Stimulated activated CD4-positive, alpha-beta T cell treated with anti-CD3 and anti-CD28 coated beads, TNF-alpha, amount 100 ng/mL, for 24 hours (primary cell): ENCODE measurements around the gene CSNK1G1.

Experiments
- DNase-seq, 3 experiments: peaks; one replicate each; pipeline ENCODE4 v3.0.0-alpha.2; 2020; ENCODE audit warnings: low read depth in 3 of 3

The CSNK1G1 gene

DNA sequence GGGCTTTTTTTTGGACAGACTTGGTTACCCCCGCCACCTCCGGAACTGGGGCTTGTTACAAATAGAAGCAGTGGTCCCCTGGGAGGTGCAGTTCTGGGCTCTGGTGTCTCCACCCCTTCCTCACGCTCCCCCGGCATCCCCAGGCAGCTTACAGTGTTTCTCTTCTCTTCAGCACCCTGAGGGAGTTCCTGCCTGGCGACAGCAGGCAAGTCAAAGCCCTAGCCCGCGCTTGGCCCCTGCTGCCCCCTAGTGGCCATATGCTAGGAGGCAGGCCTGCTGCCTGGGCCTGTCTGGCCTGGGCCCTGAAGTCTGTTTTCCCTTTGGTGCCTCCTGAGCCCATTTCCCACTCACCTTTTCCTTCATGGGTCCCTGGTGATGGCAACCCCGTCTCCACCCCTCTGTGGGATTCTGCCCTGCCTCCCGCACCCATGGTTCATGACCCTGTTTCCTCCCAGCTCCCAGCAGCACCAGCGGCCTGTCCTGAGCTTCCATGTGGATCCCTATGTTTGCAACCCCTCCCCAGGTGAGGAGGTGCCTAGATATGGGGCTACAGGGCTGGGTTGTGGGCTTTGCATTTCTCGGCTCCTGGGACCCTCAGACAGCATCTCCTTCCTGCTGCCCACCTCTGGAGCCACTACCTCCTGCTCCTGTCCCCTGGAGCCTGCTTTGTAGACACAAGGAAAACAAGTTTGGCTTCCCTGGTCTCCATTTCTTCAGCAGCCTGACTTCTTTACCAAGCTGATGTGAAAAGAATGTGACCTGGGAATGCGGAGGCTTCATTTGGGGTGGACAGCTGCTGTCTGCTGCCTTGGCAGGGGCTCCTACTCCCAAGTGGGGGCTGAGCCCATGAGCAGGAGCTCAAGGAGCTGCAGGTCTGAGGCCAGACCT is 202.2 kb downstream of the CSNK1G1 start:
- DNase-seq = peak; percentile 83 to 90 (median 84)

DNA sequence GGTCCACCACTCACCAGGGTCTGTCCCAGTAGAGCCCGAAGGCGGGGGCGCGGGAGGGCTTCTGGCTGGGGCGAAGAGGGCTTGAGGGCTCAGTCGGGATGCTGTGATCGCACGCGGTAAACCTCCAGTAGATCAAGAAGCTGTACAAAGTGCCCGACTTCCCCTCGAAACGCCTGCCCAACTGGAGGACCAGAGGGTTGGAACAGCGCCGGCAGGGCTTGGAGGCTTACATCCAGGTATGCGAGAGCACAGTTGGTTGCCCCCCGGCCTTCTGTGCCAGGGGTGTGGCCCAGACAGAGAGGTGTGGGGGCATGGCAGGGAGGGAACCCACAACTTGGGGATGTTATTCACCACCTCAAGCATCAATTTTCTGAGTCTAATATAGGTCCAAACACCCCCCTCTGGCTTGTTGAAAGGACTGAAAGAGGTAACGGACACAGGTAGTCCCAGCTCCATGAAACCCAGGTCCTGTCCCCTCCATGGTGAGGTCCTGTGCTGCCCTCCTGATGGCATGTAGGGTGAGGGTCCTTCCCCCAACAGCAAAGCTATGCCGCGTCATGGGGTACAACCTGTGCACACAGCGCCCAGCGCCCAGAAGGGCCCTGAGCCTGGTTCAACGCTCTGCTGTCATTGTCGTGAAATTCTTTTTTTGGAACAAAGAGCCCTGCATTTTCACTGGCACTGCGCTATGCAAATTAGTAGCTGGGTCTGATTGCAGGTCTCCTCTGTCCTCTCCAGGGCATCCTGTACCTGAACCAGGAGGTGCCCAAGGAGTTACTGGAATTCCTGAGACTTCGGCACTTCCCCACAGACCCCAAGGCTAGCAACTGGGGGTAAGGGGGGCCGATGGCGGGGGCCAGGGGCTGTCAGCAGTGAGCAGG is 203.2 kb downstream of the CSNK1G1 start:
- no peak for DNase-seq

DNA sequence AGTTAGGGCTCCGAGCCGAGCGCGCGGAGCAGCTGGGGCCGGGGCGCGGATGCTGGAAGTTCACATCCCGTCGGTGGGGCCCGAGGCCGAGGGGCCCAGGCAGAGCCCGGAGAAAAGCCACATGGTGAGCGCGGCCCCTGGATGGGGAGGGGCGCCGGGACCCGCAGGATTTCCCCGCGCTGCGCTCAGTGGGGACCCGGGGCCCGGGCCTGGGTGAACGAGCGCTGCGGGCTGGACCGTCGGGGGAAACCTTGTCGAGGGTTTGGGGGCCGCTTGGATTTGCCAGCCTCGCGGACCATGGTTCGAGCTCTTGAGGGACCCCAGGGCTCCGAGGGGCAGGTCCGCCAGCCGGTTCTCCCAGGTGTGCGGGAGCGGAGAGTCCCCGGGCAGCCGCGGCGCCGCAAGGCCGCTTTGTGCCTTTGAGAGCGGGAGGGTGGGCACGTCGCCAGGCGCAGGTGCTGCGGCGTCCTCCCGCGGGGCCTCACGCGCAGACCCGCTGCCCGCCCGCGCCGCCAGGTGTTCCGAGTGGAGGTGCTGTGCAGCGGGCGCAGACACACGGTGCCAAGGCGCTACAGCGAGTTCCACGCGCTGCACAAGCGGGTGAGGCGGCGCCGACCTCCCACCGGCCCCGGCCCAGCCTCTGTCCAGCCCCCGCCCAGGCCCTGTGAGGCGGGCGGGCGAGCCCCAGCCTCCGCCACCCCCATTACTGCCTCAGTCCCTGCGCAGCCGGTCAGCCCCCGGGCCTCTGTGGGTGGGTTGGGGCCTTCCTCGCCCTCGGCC is 204.1 kb downstream of the CSNK1G1 start, which contains the start of gene SNX22:
SNX22 (plus strand) TSS at position 5 of the 780 bp plus-strand sequence; CDS start at position 50, 45 bp downstream.
- no peak for DNase-seq

DNA sequence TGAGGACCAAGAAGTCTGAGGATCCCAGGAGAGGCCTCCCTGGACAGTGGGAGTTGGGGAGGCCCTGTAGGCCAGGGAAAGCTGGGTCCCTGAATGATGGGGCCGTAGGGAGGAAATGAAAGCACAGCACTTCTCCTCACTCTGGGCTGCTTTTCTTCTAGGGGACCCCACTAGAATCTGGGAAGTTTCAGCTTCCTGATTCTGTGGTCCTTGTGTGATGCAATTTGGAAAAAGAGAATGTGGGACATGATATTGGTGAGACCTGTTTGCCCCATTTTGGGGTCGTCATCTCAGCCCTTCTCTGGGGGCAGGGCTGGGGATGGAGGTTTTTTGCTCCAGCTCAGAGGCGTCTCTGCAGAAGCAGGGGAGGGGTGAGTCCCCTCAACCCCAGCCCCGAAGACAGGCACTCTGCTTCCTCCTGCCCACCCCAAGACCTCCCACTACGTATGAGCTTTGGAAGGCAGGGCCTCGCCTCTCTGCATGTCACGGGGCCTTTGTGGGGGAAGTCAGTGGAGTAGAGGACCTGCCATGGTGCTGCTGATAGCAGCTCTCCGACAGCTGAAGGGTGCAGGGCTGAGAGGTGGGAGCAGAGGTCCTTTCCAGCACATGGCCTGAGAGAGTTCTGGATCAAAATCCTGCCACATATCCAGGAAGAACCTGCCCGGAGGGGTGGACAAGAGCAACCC is 205.9 kb downstream of the CSNK1G1 start:
- no peak for DNase-seq

DNA sequence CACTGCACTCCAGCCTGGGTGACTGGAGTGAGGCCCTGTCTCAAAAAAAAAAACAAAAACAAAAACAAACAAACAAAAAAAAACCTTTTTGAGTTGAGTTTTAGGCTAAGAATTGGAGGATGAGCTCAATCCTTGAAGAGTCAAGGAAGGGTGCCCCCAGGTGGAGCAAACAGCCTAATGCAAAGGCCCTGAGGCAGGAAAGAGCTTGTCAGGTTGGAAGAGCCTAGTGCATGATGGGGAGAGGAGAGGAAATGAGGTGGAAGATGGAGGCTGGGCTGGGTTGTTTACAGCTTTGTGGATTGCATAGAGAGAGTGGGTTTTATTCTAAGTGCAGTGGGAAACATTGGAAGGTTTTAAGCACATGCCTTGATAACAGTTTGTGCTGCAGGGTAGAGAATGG is 206.5 kb downstream of the CSNK1G1 start:
- no peak for DNase-seq

DNA sequence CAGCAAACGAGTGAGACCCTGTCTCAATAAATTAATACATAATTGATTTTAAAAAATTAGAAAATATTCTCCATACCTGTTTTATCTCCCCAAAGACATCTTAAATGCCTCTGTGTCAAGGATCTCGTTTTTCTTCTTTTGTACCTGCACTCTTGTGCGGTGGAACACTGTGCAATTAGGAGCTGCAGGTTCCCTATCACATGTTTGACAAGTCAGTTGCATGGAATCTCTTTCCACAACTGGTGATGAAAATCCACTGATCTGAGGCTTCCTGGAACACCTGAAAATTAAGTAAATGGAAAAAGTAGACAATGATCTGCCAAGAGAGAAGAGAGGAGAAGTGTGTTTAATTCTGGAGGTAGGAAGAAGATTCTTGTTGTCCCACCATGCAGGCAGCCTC is 207.4 kb downstream of the CSNK1G1 start:
- no peak for DNase-seq

DNA sequence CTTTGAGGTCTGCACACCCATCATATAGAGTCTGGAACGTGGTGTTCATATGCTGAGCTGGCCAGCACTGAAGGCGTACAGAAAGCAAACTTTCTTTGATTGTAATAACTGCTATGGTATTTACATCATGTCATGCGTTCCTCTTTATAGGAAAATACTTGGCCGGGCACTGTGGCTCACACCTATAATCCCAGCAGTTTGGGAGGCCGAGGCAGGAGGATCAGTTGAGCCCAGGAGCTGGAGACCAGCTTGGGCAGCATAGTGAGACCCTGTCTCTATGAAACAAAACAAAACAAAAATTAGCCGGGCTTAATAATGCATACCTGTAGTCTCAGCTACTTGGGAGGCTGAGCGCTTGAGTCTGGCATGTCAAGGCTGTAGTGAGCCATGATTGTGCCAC is 207.8 kb downstream of the CSNK1G1 start:
- no peak for DNase-seq

DNA sequence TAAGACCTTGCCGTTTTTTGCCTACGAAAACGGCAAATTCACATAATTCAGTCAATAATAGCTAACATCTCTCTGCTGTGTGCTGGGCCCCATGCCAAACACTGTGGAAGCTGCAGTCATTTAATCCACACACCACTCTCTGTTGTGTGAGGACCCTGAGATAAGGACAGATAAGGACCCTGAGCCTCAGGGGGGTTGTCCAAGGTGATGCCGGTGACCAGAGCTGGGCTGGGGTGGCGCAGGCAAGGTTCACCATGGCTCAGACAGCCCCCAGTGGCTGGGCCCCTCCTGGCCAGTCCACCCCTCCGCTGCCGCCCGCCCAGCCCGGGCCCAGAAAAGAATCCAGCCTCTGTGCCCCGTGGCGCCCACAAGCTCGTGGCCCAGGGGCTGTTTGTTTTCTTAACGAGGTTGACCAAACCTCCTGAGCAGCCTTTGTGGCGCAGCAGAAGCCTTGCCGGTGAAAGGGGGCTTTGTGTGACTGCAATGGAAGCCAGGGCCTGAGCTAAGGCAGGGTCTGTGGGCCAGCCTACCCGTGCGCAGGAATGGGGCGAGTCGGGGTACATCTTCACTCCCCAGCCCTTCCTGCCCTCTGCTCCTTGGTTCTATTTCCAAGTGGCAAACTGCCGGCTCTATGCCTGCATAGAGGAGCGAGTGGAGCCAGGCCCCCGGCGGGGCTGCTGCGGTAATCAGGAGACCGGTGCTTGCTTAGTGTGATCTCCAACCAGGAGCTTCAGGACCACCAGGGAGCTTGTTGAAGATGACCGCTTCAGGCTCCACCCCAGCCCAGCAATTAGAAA is 208.9 kb downstream of the CSNK1G1 start:
- no peak for DNase-seq

DNA sequence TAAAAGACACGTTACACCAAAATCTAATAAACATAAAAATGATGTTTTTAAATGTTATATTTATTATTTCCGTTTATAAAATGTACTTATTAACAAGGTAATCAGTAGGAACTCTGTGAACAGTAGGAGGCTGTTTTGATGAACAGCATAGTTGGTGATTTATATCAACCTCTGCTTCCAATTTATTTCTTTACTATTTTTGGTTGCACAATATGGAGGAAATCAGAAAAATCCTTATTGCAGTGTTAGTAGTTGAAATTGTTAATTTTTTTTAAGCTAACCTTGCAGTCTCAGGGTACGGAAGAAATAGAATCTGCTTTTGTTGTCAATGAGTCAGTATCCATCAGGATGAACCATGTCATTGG is 209.5 kb downstream of the CSNK1G1 start:
- DNase-seq = no peak

DNA sequence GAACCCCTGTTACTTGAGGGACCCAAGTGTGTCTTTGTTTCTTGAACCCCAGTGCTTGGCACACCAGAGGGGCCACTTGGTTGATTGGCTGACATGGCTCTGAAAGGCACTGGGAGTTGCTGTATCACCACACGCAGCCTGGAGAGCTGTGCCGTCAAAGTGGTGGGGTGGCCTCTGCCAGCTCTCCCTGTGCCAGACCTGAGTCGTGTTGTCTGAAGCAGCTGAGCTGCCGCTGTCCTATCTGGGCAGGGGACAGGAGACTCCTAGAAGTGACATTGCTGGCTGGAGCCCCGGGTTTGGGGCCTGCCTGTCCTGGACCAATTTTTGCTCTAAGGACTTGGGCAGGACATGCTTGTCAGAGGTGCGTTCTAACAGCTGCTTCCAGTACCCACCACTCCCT is 209.9 kb downstream of the CSNK1G1 start:
- DNase-seq = no peak

DNA sequence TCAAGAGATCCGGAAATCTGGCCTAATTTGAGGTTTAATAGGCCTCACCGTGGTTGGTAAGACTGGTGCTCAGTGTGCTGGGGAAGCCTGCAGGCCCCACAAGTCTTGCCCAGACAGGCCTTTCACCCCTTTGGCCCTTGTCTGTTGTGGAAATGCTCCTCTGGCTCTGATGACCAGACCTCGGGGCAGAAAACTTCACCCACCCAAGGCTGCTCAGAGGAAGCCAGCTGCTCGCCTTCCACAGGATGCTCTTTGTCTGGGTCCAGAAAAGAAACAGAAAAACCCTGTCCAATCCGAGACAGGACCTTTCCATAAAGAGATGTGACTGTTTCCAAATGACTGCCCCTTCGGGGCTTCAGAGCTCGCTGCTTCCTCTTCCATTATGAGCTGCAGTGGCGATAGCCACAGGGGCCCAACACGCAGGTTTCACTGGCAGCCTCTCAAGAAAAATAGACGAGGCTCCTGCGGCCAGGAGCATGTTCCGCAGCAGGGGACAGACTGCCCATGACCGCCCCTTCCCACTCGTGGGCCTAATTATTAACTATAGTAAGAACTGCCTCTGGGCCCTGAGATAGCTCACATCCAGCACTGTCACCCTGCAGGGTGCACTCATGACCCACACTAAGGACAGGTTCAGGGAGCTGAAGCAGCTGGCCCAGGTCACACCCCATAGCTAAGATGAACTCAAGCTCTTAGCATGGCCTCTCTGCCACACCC is 211.2 kb downstream of the CSNK1G1 start:
- no peak for DNase-seq

DNA sequence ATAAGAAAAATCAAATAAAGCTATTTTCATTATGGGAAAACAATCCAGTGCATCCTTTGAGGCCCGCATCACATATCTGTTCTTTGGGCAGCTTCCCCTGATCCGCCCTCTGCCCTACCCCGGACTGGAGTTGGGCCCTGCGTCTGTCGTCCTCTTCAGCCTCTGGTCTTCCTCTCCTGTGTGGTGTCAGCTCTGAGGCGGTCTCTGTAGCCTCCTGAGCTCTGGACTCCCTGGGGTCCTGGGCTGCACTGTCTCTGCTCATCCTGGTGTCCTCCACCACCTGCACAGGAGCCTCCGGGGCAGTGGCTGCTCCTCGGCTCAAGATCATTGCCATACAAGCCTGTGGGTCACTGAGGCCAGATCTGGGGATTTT is 211.8 kb downstream of the CSNK1G1 start:
- no peak for DNase-seq

DNA sequence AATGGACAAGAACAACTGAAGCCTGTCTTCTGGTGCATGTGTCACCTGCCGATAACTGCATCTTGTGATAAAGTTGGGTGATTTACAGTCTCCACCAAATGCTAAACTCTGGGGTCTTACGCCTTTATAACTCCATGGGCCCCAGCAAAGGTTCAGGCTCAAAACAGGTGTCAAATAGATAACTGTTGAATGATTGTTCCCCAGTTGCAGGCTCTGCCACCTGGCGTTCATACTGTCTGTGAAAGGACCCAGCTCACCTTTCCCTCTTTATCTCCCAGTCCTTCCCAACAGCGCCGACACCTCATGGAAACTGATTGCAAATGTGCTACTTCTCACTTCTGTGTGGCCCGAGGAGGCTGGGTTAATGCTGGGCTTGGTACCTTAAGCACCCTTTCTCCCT is 212.7 kb downstream of the CSNK1G1 start:
- DNase-seq = no peak

DNA sequence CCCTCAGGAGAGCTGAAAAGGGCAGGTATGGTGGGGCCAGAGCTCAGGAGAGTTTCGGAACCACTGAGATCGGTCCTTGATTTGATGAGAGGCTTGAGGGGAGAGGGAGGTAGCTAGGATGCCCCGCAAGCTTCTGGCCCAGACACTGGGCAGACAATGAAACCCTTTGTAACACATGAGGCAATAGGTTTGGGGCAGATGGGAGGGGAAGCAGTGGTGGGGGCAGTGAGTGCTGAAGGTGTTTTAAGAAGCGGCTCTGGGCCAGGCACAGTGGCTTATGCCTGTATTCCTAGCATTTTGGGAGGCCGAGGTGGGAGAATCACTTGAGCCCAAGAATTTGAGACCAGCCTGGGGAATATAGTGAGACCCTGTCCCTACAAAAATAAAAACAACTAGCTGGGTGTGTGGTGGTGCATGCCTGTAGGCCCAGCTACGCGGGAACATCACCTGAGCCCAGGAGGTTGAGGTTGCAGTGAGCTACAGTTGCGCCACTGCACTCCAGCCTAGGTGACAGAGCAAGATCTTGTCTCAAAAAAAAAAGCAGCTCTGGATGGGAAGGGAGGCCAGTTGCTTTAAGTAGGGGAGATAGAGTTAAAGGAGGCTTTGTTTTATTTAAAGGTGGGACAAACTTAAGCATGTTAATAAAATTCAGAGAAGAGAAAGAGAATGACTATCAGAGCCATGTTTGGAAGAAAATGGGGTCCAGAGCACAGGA is 214.0 kb downstream of the CSNK1G1 start:
- no peak for DNase-seq

DNA sequence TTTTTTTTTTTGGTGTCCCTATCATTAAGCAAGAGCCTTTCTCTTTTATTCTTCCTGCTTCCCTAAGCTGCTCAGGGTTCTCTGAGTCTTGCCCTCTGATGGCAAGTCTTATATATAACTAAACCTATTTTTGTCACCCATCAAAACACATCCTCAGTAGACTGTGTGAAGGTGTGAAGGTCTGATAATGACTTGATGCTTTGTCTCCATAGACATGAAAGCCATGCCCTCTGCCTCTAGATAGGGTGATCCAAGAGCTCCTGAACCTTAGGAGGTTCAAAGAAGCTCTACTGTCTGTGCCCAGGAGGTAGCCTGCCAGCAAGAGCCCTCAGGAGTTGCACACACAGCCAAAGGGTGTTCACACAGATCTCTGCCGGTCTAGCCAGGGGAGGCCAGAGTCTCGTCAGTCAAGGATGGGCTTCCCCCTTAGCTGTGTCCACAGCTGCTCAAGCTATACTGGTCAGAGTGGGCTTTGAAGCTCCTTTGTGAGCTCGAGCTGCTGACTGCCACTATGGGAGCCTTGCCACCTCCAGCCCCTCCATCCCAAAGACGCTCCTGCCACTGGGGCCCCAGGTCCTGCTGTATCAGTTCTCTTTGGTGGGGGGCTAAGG is 217.5 kb downstream of the CSNK1G1 start:
- no peak for DNase-seq

DNA sequence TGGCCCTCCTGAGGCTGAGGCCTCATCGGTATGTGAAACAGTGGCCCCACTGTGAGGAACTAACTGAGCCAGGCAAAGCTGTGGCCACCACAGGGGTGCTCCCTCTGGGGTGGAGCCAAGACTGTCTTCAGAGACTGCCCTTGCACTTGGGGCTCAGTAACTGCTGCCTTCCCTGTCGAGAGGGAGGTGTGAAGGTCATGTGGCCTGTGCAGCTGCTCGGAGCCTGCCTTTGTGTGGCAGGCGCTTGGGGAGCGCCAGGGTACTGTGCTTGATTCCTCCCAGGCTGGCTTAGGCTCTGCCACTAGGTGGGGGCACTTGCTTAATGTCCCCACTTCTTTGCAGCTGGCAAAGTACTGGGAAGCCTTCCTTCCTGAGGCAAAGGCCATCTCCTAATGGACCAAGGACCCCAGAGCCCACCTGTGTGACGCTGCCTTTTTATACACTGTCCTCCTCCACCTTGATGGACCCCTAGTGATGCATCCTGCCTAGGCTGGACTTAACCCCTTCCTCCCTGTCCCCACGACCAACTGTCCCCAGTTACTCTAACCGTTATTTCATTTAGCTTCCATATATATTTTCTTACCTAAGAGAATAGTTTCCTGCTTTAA is 218.6 kb downstream of the CSNK1G1 start:
- no peak for DNase-seq

DNA sequence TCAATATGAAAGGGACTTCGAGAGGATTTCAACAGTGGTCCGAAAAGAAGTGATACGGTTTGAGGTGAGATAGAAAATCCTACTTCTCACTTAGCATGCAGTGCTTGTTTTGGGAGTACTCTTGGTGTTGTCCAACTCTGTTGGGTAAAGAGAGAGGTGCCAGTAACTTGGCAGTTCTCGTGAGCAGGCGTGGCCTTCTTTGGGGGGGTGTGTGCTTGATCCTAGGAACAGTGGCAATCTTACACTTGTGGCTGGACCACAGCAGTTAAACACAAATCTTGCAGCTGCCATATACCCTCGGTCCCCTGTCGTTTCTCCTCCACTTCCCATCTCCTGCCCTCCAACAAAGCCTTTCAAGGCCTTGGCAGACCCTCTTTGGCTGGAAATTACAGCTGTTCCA is 219.6 kb downstream of the CSNK1G1 start:
- no peak for DNase-seq

DNA sequence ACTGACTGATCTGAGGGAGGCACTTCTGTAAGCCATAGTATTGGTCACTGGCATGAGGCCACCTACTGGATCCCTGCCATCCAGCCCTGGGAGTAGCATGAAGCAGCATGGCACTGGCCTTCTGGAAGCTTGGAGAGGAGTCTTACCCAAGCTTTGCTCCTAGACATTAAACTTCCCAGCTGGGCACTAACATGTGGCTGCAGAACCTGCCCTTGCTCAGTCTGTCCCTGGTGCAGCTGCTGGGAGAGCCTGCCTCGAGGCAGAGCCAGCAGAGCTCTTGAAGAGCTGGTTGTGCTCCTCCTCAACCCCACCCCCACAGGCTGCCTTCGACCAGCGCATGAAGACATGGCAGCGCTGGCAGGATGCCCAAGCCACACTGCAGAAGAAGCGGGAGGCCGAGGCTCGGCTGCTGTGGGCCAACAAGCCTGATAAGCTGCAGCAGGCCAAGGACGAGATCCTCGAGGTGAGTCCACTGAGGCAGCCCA is 221.6 kb downstream of the CSNK1G1 start:
- no peak for DNase-seq
